GM12874 (cell line): ENCODE results near the gene SMCO4.

Experiments used
- CTCF ChIP-seq: IDR thresholded peaks from 2 replicates; pipeline ENCODE4 v1.5.1; 2011; ENCODE audit warnings: low read depth, mild to moderate bottlenecking, control low read depth, low read length, moderate library complexity; ENCODE audit not compliant: insufficient read depth

SMCO4 gene

DNA sequence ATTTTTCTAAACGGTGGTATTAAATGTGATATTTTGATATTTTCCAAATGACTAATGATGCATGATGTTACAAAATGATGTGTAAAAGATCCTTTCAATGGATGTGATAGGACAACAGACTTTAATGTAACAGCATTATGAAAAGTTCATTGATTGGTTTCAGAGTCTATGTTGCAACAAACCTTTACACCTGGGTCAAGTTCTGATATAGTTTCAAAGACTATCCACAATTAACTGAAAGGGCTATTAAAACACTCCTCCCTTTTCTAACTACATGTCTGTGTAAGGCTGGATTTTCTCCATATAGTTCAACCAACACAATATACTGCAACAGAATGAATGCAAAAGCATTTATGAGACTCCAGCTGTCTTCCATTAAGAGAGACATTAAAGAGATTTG lies 35.7 kb downstream of the SMCO4 start:
- TF ChIP-seq CTCF, result no peak

DNA sequence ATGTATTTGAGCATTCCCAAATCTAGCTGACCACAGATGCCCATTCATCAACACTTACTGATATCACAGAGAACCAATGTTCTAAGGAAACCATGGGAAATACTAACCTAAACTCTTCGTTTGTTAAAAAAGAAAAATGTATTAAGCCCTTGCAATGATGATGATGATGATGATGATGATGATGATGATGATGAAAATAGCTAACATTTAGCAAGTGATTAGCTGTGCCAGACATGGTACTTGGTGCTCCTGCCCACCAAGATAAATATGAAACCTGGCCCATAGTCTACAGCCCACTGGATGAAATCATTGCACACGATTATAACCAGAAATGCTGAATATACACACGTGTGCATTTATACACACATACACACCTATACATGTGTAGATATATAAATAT lies 37.5 kb downstream of the SMCO4 start:
- no peak for TF ChIP-seq CTCF

GRCh38 chr11:93504110-93505095 lies 38.8 kb downstream of the SMCO4 start:
- TF ChIP-seq CTCF, result no peak

- TF ChIP-seq CTCF, result no peak
Observed at GRCh38 chr11:93501856-93502255, 41.3 kb downstream of the SMCO4 start.

- no peak for TF ChIP-seq CTCF
Observed at GRCh38 chr11:93500759-93501158, 42.4 kb downstream of the SMCO4 start.

GRCh38 chr11:93498641-93499040 lies 44.5 kb downstream of the SMCO4 start:
- TF ChIP-seq CTCF, result no peak

DNA sequence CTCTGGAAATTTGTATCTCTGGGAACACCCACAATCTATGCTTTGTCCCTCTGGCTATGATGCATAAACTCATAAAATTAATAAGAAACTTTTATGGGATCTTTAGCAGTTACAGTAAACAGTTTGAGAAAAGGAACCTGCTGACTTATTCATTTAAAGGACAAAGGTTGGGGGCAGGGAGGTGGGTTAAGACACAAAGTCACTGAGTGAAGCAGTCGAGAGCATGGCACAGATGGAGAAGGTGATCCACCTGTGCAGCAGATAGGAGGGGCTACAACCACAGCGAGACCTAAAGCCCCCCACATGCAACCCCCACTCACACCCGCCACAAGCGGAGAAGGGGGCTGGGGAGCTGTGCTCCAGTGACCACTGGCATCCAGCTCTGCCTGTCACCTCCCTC lies 45.0 kb downstream of the SMCO4 start:
- TF ChIP-seq CTCF, result no peak
